Measurements from ENCODE around the gene HS6ST2. TPM values are rescaled to one million over a fixed set of nuclear protein-coding genes. Genes with fewer than 3 reads are reported as not detected.

HS6ST2 gene
- total and polyA plus RNA-seq, 5 donors from 2014 or later = not detected

GRCh38 chrX:132636080-132636479 is 322.3 kb downstream of the HS6ST2 start:
- Histone ChIP-seq H3K4me3 (ENCODE audit: low read depth, low read length) (no peak overlapping the region), H3K27ac (ENCODE audit: insufficient read depth, low read length, poor library complexity, severe bottlenecking) (no peak overlapping the region), H3K4me1 (ENCODE audit: control insufficient read depth, insufficient read depth, low read length, poor library complexity, severe bottlenecking) (no peaks in the 10 kb centered on the region), H3K27me3 (ENCODE audit: control insufficient read depth, insufficient read depth, low read length) (peaks cover 3% of the 10 kb centered on the region), H3K9me3 (ENCODE audit: control insufficient read depth in 2 of 2, low read length in 2 of 2) (no peaks in the 10 kb centered on the region), H3K36me3 (ENCODE audit: control insufficient read depth, insufficient read depth, low read length) (no peaks in the 10 kb centered on the region)
- DNase-seq = peak in 1 of 3 donors; percentile 8
- no peaks in the 10 kb centered on the region for H3K27me3 Mint-ChIP-seq
- no peaks in the 10 kb centered on the region for H3K36me3 Mint-ChIP-seq
- H3K4me1 Mint-ChIP-seq = no peaks in the 10 kb centered on the region
- ATAC-seq (ENCODE audit: low read depth in 2 of 2) = no peak
- H3K9me3 Mint-ChIP-seq = peaks cover 0 to 1% (median 0%) of the 10 kb centered on the region in 7 donors
- H3K27ac Mint-ChIP-seq = no peak overlapping the region
- no peak overlapping the region for H3K4me3 Mint-ChIP-seq

DNA sequence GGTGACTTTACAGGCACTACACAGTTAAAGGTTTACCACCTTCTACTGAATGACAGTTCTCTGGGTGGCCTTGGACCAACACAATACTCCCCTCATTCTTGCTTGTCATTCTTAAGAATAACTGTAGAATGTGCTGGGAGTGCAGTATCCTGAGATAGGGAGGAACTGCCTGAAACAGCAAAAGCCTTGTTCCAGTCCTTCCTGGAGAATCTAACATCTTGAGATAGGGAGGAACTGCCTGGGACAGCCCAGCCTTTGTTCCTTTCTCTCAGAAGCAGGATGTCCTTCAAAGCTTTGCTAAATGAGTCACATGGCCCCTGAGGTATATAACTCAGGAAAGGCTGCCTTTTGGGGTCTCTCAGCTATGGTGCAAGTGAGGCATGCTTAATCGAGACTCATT is 323.9 kb downstream of the HS6ST2 start:
- Histone ChIP-seq H3K27me3 (ENCODE audit: control insufficient read depth, insufficient read depth, low read length) (peaks cover 3% of the 10 kb centered on the region), H3K4me3 (ENCODE audit: low read depth, low read length) (no peak overlapping the region), H3K4me1 (ENCODE audit: control insufficient read depth, insufficient read depth, low read length, poor library complexity, severe bottlenecking) (no peaks in the 10 kb centered on the region), H3K9me3 (ENCODE audit: control insufficient read depth in 2 of 2, low read length in 2 of 2) (no peaks in the 10 kb centered on the region), H3K27ac (ENCODE audit: insufficient read depth, low read length, poor library complexity, severe bottlenecking) (no peak overlapping the region), H3K36me3 (ENCODE audit: control insufficient read depth, insufficient read depth, low read length) (no peaks in the 10 kb centered on the region)
- Mint-ChIP-seq H3K9me3 (peaks cover 0 to 1% (median 0%) of the 10 kb centered on the region in 7 donors), H3K27ac (no peak overlapping the region), H3K27me3 (no peaks in the 10 kb centered on the region), H3K4me1 (no peaks in the 10 kb centered on the region), H3K36me3 (no peaks in the 10 kb centered on the region), H3K4me3 (no peak overlapping the region)
- no peak for DNase-seq
- no peak for ATAC-seq (ENCODE audit: low read depth in 2 of 2)

DNA sequence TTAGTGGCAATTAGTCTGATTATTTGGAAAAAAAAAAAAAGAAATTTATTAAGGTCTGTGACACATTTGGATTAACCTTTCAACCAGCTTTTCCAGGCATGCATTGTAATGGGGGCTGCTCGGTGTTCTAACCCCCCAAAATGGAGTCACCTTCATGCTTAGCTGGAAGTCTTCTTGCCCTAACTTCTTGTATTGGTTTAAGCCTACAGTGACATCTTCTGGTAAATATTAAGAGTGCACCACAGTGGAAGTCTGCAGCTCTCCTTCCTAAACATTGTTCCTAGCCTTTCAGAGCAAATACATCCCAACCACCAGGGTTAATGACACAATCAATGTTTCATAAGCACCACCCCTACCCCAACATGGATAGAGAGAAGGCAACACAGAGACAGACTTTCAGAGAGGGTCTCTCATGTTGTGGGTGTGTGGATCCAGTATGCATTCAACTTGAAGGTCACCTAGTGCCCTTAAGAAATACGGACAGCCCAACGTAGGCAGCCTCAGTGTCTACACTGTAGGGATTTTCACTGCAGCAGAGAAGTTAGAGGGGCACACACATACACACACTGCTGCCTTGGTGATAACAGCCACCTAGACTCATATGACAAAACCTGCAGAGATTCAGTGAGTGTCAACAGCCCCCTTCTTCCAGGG is 326.7 kb downstream of the HS6ST2 start:
- H3K27ac Mint-ChIP-seq = no peak overlapping the region
- peaks cover 3% of the 10 kb centered on the region for H3K27me3 ChIP-seq (ENCODE audit: control insufficient read depth, insufficient read depth, low read length)
- DNase-seq (peak in 2 of 3 donors; percentile 31), ATAC-seq (ENCODE audit: low read depth in 2 of 2) (no peak)
- no peaks in the 10 kb centered on the region for H3K4me1 Mint-ChIP-seq
- H3K27ac ChIP-seq (ENCODE audit: insufficient read depth, low read length, poor library complexity, severe bottlenecking) = no peak overlapping the region
- no peaks in the 10 kb centered on the region for H3K36me3 Mint-ChIP-seq
- H3K4me3 Mint-ChIP-seq = no peak overlapping the region
- H3K4me1 ChIP-seq (ENCODE audit: control insufficient read depth, insufficient read depth, low read length, poor library complexity, severe bottlenecking) = no peaks in the 10 kb centered on the region
- H3K36me3 ChIP-seq (ENCODE audit: control insufficient read depth, insufficient read depth, low read length) = no peaks in the 10 kb centered on the region
- no peak overlapping the region for H3K4me3 ChIP-seq (ENCODE audit: low read depth, low read length)
- peaks cover 0 to 1% (median 0%) of the 10 kb centered on the region in 7 donors for H3K9me3 Mint-ChIP-seq
- H3K27me3 Mint-ChIP-seq = no peaks in the 10 kb centered on the region
- H3K9me3 ChIP-seq (ENCODE audit: control insufficient read depth in 2 of 2, low read length in 2 of 2) = no peaks in the 10 kb centered on the region

DNA sequence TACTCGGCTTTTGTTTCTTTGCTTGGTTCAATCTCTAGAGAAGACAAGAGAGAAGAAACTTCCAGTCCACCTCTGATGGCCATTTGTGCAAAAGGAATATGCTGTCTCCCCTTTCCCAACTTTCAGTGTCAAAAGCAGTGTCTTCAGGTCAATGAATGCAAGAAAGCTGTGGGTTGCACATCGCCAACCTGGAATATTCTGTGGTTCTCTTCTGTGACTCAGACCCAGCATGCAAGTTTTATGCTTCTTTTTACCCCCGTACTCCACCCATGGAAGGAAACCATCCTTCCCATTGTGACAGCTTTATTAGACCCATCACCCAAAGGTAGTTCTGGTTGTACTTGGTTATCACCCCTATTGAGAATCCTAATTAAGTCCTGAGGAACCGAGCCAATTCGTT is 334.0 kb downstream of the HS6ST2 start:
- Mint-ChIP-seq H3K4me3 (no peak overlapping the region), H3K9me3 (no peaks in the 10 kb centered on the region), H3K27me3 (no peaks in the 10 kb centered on the region), H3K36me3 (no peaks in the 10 kb centered on the region), H3K27ac (no peak overlapping the region), H3K4me1 (no peaks in the 10 kb centered on the region)
- no peak for ATAC-seq (ENCODE audit: low read depth in 2 of 2)
- Histone ChIP-seq H3K27ac (ENCODE audit: insufficient read depth, low read length, poor library complexity, severe bottlenecking) (no peak overlapping the region), H3K4me3 (ENCODE audit: low read depth, low read length) (no peak overlapping the region), H3K9me3 (ENCODE audit: control insufficient read depth in 2 of 2, low read length in 2 of 2) (no peaks in the 10 kb centered on the region), H3K4me1 (ENCODE audit: control insufficient read depth, insufficient read depth, low read length, poor library complexity, severe bottlenecking) (no peaks in the 10 kb centered on the region), H3K27me3 (ENCODE audit: control insufficient read depth, insufficient read depth, low read length) (no peaks in the 10 kb centered on the region), H3K36me3 (ENCODE audit: control insufficient read depth, insufficient read depth, low read length) (no peaks in the 10 kb centered on the region)
- no peak for DNase-seq

DNA sequence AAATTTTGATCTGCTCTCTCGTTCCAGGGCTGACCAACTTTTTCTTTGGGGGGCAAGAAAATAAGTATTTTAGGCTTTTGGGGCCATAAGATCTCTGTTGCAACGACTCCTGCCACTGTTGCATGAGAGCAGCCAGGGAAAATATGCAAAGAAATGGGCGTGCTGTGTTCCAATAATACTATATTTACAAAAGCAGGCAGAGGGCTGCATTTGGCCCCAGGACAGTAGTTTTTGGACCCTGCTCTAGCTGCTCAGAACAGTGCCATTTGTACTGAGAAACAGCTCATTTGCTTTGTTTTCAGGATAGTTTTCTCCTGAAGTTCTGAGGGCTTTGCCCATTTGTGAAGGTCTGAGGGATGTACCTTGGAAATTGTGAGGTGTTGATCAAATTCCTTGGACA is 334.5 kb downstream of the HS6ST2 start:
- Mint-ChIP-seq H3K4me1 (no peaks in the 10 kb centered on the region), H3K27me3 (no peaks in the 10 kb centered on the region), H3K9me3 (no peaks in the 10 kb centered on the region), H3K36me3 (no peaks in the 10 kb centered on the region), H3K4me3 (no peak overlapping the region), H3K27ac (peak overlapping the region in 1 of 3 donors; percentile 20)
- DNase-seq = no peak
- H3K4me3 ChIP-seq (ENCODE audit: low read depth, low read length) = no peak overlapping the region
- no peaks in the 10 kb centered on the region for H3K9me3 ChIP-seq (ENCODE audit: control insufficient read depth in 2 of 2, low read length in 2 of 2)
- no peak for ATAC-seq (ENCODE audit: low read depth in 2 of 2)
- no peaks in the 10 kb centered on the region for H3K27me3 ChIP-seq (ENCODE audit: control insufficient read depth, insufficient read depth, low read length)
- H3K36me3 ChIP-seq (ENCODE audit: control insufficient read depth, insufficient read depth, low read length) = no peaks in the 10 kb centered on the region
- H3K27ac ChIP-seq (ENCODE audit: insufficient read depth, low read length, poor library complexity, severe bottlenecking) = no peak overlapping the region
- no peaks in the 10 kb centered on the region for H3K4me1 ChIP-seq (ENCODE audit: control insufficient read depth, insufficient read depth, low read length, poor library complexity, severe bottlenecking)

- no peak overlapping the region for H3K27ac Mint-ChIP-seq
- H3K4me3 ChIP-seq (ENCODE audit: low read depth, low read length) = no peak overlapping the region
- ATAC-seq (ENCODE audit: low read depth in 2 of 2) (no peak), DNase-seq (no peak)
- no peaks in the 10 kb centered on the region for H3K36me3 Mint-ChIP-seq
- H3K4me1 ChIP-seq (ENCODE audit: control insufficient read depth, insufficient read depth, low read length, poor library complexity, severe bottlenecking) = no peaks in the 10 kb centered on the region
- H3K9me3 ChIP-seq (ENCODE audit: control insufficient read depth in 2 of 2, low read length in 2 of 2) = no peaks in the 10 kb centered on the region
- no peaks in the 10 kb centered on the region for H3K27me3 Mint-ChIP-seq
- H3K4me3 Mint-ChIP-seq = no peak overlapping the region
- H3K27ac ChIP-seq (ENCODE audit: insufficient read depth, low read length, poor library complexity, severe bottlenecking) = no peak overlapping the region
- no peaks in the 10 kb centered on the region for H3K4me1 Mint-ChIP-seq
- H3K27me3 ChIP-seq (ENCODE audit: control insufficient read depth, insufficient read depth, low read length) = no peaks in the 10 kb centered on the region
- H3K36me3 ChIP-seq (ENCODE audit: control insufficient read depth, insufficient read depth, low read length) = no peaks in the 10 kb centered on the region
- no peaks in the 10 kb centered on the region for H3K9me3 Mint-ChIP-seq
Observed at GRCh38 chrX:132623300-132623699, 335.1 kb downstream of the HS6ST2 start.

DNA sequence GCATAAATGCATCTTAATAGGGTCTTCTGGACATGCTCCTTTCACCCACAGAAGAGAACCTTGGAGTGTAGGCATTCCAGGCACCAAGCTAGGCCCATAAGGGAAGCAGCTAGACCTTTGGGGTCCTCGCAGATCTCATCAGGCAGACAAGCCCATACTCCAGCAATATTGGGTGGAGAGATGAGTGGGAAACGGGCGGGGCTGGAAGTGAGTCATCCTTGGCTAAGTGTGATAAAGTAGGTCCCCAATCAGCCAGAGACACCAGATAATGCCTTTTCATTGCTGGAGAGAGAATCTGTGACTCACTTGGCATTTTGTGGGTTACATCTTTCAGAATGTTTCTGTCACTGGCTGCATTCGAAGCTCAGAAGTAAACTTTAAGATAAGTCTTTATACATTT is 336.3 kb downstream of the HS6ST2 start:
- H3K27me3 Mint-ChIP-seq = no peaks in the 10 kb centered on the region
- no peaks in the 10 kb centered on the region for H3K4me1 Mint-ChIP-seq
- H3K36me3 ChIP-seq (ENCODE audit: control insufficient read depth, insufficient read depth, low read length) = no peaks in the 10 kb centered on the region
- no peak overlapping the region for H3K4me3 Mint-ChIP-seq
- ATAC-seq (ENCODE audit: low read depth in 2 of 2) (peak in 1 of 2 donors; percentile 22), DNase-seq (peak in 1 of 3 donors; percentile 23)
- H3K4me3 ChIP-seq (ENCODE audit: low read depth, low read length) = no peak overlapping the region
- H3K27me3 ChIP-seq (ENCODE audit: control insufficient read depth, insufficient read depth, low read length) = no peaks in the 10 kb centered on the region
- no peaks in the 10 kb centered on the region for H3K9me3 Mint-ChIP-seq
- no peak overlapping the region for H3K27ac Mint-ChIP-seq
- H3K36me3 Mint-ChIP-seq = no peaks in the 10 kb centered on the region
- H3K27ac ChIP-seq (ENCODE audit: insufficient read depth, low read length, poor library complexity, severe bottlenecking) = no peak overlapping the region
- H3K4me1 ChIP-seq (ENCODE audit: control insufficient read depth, insufficient read depth, low read length, poor library complexity, severe bottlenecking) = no peaks in the 10 kb centered on the region
- H3K9me3 ChIP-seq (ENCODE audit: control insufficient read depth in 2 of 2, low read length in 2 of 2) = no peaks in the 10 kb centered on the region

GRCh38 chrX:132618810-132619209 is 339.6 kb downstream of the HS6ST2 start:
- H3K36me3 Mint-ChIP-seq = no peaks in the 10 kb centered on the region
- no peaks in the 10 kb centered on the region for H3K4me1 Mint-ChIP-seq

More at GRCh38 chrX:132618810-132619209, 339.6 kb downstream of the HS6ST2 start:
- no peaks in the 10 kb centered on the region for H3K36me3 ChIP-seq (ENCODE audit: control insufficient read depth, insufficient read depth, low read length)
- DNase-seq (no peak), ATAC-seq (ENCODE audit: low read depth in 2 of 2) (no peak)
- no peaks in the 10 kb centered on the region for H3K27me3 ChIP-seq (ENCODE audit: control insufficient read depth, insufficient read depth, low read length)
- no peaks in the 10 kb centered on the region for H3K9me3 Mint-ChIP-seq
- H3K27me3 Mint-ChIP-seq = peaks cover 6% of the 10 kb centered on the region
- no peak overlapping the region for H3K27ac ChIP-seq (ENCODE audit: insufficient read depth, low read length, poor library complexity, severe bottlenecking)
- no peak overlapping the region for H3K27ac Mint-ChIP-seq
- no peaks in the 10 kb centered on the region for H3K4me1 ChIP-seq (ENCODE audit: control insufficient read depth, insufficient read depth, low read length, poor library complexity, severe bottlenecking)
- H3K9me3 ChIP-seq (ENCODE audit: control insufficient read depth in 2 of 2, low read length in 2 of 2) = no peaks in the 10 kb centered on the region
- H3K4me3 Mint-ChIP-seq = no peak overlapping the region
- H3K4me3 ChIP-seq (ENCODE audit: low read depth, low read length) = no peak overlapping the region

Measured in CD4-positive, CD25-positive, alpha-beta regulatory T cell (primary cell).